Heart left ventricle (tissue), 13 donors: Measurements from ENCODE around the gene RPRD1B.

ENCODE experiments used
- POLR2A ChIP-seq, 2 donors: fragments of 450-650 bp; IDR thresholded peaks; one replicate each; pipeline ENCODE4 v1.6.1; 2017; ENCODE audit warnings: antibody characterized with exemption in 2 of 2, mild to moderate bottlenecking in 2 of 2, moderate library complexity in 2 of 2
- TF ChIP-seq, protein P1 (sequence below), 12 donors: fragments of 200-600 bp; sonication (generic) in 4 of 12; IDR thresholded peaks; one replicate each; pipeline versions ENCODE4 v1.5.0 to v1.8.0; 2018 to 2022; ENCODE audit warnings: antibody characterized with exemption in 12 of 12, mild to moderate bottlenecking in 5 of 12
- donor health status: ischemic (EF 13 %, LVEDD 7.1; RV severe dilation, severe dysfunction).
- donor health status: DM: no; HTN: yes; CAD: no.
- donor health status: DM: no; HTN: no; CAD: no.
- donor health status: ischemic (EF 25% LVEDD 6.9; RV normal size, moderate dysfunction).
- donor health status: ischemic (EF 25% LVEDD 5.7; RV mildly dilated, moderate dysfunction).
- donor health status: ischemic (EF 35%, LVEDD 5.7; RV mildly dilated, moderate dysfunction).
- donor health status: nonischemic (EF 11% LVEDD 7.7; RV severe dilation, severe dysfunction).
- donor health status: DM: yes; HTN: yes; CAD: no.
- donor health status: PGD.
- donor health status: ischemic (EF 29% LVEDD 5.4; RV normal size, mild dysfunction).
- donor health status: nonischemic (EF 23%, LVEDD 6.1; RV moderate dilation, normal function).

DNA sequence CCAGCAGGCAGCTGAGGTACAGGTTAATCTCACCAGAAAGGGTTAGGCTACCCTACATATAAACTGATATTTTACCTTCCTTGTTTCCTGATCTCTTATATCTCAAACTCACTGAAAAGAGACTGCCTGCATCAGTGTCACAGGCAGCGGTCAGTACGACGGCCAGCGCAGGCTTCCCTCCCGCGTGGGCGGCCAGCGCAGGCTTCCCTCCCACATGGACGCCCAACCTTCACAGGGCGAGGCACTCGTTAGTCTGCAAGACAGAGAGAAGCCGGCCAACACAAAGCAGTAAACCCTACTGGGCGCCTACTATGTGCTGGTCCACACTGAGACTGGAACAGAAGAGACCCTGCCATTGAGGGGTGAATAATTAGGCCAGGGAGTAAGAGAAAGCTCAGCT is 33.3 kb upstream of the RPRD1B start:
- TF ChIP-seq, protein P1, sequence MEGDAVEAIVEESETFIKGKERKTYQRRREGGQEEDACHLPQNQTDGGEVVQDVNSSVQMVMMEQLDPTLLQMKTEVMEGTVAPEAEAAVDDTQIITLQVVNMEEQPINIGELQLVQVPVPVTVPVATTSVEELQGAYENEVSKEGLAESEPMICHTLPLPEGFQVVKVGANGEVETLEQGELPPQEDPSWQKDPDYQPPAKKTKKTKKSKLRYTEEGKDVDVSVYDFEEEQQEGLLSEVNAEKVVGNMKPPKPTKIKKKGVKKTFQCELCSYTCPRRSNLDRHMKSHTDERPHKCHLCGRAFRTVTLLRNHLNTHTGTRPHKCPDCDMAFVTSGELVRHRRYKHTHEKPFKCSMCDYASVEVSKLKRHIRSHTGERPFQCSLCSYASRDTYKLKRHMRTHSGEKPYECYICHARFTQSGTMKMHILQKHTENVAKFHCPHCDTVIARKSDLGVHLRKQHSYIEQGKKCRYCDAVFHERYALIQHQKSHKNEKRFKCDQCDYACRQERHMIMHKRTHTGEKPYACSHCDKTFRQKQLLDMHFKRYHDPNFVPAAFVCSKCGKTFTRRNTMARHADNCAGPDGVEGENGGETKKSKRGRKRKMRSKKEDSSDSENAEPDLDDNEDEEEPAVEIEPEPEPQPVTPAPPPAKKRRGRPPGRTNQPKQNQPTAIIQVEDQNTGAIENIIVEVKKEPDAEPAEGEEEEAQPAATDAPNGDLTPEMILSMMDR (IDR thresholded peaks at IDR 0.05) = no peak
- TF ChIP-seq POLR2A (IDR thresholded peaks at IDR 0.05) = no peak
